Osteocyte (in vitro differentiated cells): ENCODE results near the gene TNPO2. TPM values are rescaled to one million over a fixed set of nuclear protein-coding genes. Genes with fewer than 3 reads are reported as not detected.
A peak's percentile ranks its signal among the peaks of the same experiment; 100 is the strongest.
"Not testable (repeated sequence)": the region's sequence is repeated elsewhere in the genome, so short reads cannot be mapped to it uniquely, and the experiment has no call there.

Experiments
- DNase-seq: peaks from one replicate; pipeline ENCODE4 v3.0.0; 2021; ENCODE audit warnings: mixed read lengths; ENCODE audit not compliant: unreplicated experiment; ENCODE audit errors: extremely low spot score
- H3K27ac Mint-ChIP-seq: one replicate; pipeline ENCODE4 v1.8.0; 2021; ENCODE audit warnings: mild to moderate bottlenecking, mixed read lengths; ENCODE audit not compliant: unreplicated experiment
- H3K27me3 Mint-ChIP-seq: one replicate; pipeline ENCODE4 v1.8.0; 2021; ENCODE audit warnings: mixed read lengths; ENCODE audit not compliant: unreplicated experiment
- H3K36me3 Mint-ChIP-seq: one replicate; pipeline ENCODE4 v1.8.0; 2021; ENCODE audit warnings: mixed read lengths; ENCODE audit not compliant: unreplicated experiment
- H3K4me1 Mint-ChIP-seq: one replicate; pipeline ENCODE4 v1.8.0; 2021; ENCODE audit warnings: mixed read lengths; ENCODE audit not compliant: unreplicated experiment
- H3K4me3 Mint-ChIP-seq: one replicate; pipeline ENCODE4 v1.8.0; 2021; ENCODE audit warnings: mild to moderate bottlenecking, moderate library complexity, mixed read lengths; ENCODE audit not compliant: unreplicated experiment
- H3K9me3 Mint-ChIP-seq: one replicate; pipeline ENCODE4 v1.8.0; 2021; ENCODE audit warnings: mixed read lengths; ENCODE audit not compliant: unreplicated experiment
- total RNA-seq: library from RNA; stranded (reverse); gene quantifications from 2 replicates; pipeline ENCODE4 v1.2.1, GENCODE V29; 2021
- TF ChIP-seq, protein P1 (sequence below): fragments of 200-600 bp; sonication (generic); IDR thresholded peaks from 2 replicates; pipeline ENCODE4 v1.5.0; 2021; ENCODE audit warnings: antibody characterized with exemption, mild to moderate bottlenecking, moderate library complexity

Gene TNPO2
- total RNA-seq, 1 donor from 2014 or later: 93.3 TPM

DNA sequence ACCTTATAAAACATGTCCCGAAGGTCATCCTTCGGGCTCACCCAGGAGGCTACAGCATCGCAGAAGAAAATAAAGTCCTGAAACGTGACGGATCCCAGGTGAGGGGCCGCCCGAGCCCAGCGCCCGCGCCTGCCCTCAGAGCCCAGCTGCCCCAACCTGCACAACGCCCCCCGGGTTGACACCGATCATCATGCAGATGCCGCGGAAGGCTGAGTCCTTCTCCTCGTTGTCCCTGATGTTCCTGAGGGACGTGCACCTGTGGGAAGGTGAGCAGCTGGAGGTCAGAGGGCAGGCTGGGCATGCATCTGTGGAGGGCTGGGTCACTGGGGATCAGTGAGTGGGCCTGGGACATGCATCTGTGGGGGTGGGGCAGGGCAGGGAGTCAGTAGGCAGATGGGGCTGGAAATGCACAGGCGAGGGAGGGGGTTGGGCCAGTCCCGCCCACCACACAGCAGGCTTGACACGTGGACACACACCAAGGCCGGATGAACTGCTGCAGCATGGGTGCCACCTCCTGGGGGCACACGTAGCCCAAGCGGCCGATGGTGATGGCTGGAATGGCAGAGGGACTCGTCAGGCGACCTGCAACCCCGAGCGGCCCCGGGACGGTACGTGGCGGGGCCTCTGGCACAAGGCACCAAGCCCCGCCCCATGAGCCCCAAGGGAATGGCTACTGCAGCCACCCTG, 22.0 kb downstream of the TNPO2 start:
- TF ChIP-seq, protein P1, sequence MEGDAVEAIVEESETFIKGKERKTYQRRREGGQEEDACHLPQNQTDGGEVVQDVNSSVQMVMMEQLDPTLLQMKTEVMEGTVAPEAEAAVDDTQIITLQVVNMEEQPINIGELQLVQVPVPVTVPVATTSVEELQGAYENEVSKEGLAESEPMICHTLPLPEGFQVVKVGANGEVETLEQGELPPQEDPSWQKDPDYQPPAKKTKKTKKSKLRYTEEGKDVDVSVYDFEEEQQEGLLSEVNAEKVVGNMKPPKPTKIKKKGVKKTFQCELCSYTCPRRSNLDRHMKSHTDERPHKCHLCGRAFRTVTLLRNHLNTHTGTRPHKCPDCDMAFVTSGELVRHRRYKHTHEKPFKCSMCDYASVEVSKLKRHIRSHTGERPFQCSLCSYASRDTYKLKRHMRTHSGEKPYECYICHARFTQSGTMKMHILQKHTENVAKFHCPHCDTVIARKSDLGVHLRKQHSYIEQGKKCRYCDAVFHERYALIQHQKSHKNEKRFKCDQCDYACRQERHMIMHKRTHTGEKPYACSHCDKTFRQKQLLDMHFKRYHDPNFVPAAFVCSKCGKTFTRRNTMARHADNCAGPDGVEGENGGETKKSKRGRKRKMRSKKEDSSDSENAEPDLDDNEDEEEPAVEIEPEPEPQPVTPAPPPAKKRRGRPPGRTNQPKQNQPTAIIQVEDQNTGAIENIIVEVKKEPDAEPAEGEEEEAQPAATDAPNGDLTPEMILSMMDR: no peak
- DNase-seq: no peak
- peaks cover 38% of the 10 kb centered on the region for H3K36me3 Mint-ChIP-seq
- no peak overlapping the region for H3K27ac Mint-ChIP-seq
- H3K9me3 Mint-ChIP-seq: no peaks in the 10 kb centered on the region
- H3K4me1 Mint-ChIP-seq: peaks cover 2% of the 10 kb centered on the region
- H3K27me3 Mint-ChIP-seq: no peaks in the 10 kb centered on the region
- no peak overlapping the region for H3K4me3 Mint-ChIP-seq

DNA sequence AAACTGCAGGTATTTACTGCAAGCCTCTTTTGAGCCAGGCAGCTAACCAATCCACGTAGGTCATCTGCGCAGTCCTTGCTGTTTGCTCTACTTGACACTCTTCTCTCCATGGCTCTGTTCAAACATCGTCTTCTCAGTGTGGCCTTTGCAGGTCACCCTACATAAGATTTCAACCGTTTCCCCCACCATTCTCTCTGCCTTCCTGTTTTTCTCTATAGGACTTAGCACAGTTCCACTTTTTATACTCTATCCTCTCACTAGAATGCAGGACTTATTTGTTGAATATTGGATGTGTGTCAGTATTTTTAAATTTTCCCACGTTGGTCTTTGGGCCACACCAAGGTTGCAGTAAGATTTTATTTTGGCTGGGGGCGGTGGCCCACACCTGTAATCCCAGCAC, 25.6 kb downstream of the TNPO2 start:
- TF ChIP-seq, protein P1: no peak
- H3K4me3 Mint-ChIP-seq: peak overlapping the region; percentile 43
- no peaks in the 10 kb centered on the region for H3K27me3 Mint-ChIP-seq
- no peaks in the 10 kb centered on the region for H3K9me3 Mint-ChIP-seq
- H3K4me1 Mint-ChIP-seq: peaks cover 5% of the 10 kb centered on the region
- no peak for DNase-seq
- H3K36me3 Mint-ChIP-seq: peaks cover 16% of the 10 kb centered on the region
- H3K27ac Mint-ChIP-seq: peak overlapping the region; percentile 11

DNA sequence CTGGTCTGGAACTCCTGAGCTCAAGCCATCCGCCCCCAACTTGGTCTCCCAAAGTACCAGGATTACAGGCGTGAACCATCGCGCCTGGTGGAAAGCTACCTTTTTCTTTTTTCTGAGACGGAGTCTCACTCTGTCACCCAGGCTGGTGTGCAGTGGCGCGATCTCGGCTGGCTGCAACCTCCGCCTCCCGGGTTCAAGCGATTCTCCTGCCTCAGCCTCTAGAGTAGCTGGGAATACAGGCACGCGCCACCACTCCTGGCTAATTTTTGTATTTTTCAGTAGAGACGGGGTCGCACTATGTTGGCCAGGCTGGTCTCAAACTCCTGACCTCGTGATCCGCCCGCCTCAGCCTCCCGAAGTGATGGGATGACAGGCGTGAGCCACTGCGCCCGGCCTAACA, 26.3 kb downstream of the TNPO2 start:
- Mint-ChIP-seq H3K27ac (peak overlapping the region; percentile 44), H3K36me3 (peaks cover 13% of the 10 kb centered on the region), H3K4me3 (peak overlapping the region; percentile 40)
- not testable (repeated sequence) for H3K9me3 Mint-ChIP-seq, H3K27me3 Mint-ChIP-seq, H3K4me1 Mint-ChIP-seq, DNase-seq

DNA sequence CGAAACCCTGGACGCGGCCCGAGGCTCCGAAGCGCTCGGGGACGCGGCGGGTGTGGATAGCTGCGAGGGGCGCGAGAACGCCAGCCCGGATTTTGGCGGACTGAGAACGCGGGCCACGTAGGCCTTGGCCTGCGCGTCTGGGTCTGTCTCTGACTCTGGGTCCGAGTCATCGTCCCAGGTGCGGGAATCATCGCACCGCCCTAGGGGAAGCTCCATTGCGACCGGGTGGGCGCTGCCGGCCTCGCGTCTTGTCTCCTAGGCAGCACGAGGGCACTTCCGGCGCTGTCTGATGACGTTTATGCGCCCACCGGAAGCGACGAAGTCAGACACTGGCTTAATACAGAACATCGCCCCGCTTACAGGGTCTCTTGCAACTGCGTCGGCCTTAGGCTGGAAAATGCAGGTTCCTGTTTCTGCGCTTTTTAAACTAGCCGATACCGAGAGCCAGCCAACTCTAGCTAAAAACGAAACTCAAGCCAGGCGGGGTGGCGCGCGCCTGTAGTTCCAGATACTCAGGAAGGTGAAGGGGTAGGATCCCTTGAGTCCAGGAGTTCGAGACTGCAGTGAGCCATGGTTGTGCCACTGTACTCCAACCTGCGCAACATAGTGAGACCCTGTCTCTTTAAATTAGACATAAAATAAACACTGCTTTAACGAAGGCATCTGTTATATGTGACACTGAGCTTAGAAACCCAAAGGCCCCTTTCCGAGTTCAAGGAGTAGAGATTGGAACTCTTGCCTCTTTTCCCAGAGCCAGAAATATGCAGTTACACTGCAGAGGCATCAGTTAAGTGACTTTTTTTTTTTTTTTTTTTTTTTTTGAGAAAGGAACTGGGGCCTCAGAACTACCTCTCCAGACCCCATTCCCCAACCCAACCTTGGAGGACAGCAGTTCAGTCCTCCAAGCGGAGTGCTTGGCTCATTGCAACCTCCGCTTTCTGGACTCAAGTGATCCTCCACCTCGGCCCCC, 27.1 kb downstream of the TNPO2 start, which contains the start of gene FBXW9:
Gene FBXW9 (minus strand): TSS at position 266 of the 970 bp plus-strand sequence. CDS start 50 bp downstream, at position 216.
- Mint-ChIP-seq H3K27ac (peak within 1 kb of the TSS; percentile 96), H3K4me3 (peak within 1 kb of the TSS; percentile 91), H3K27me3 (no peaks in the 10 kb centered on the region), H3K36me3 (peaks cover 11% of the 10 kb centered on the region), H3K4me1 (peaks cover 5% of the 10 kb centered on the region), H3K9me3 (no peaks in the 10 kb centered on the region)
- TF ChIP-seq, protein P1: no peak
- DNase-seq: peak; percentile 97

DNA sequence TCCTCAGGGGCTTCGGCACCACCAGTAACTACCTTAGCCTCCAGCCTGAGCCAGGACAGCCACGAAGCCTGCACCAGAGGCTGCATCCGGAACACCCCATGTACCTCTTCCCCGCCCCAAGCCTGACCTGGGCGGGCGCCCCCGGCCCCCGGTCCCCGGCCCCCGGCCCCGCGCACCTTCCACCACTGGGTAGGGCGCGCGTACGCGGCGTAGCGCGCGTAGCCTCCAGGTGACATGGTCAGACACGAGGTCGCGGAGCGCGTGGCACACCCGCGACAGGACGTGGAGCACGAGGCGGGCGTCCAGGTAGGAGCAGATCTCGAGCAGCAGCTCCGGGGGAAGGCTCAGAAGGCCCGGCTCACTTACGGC, 27.8 kb downstream of the TNPO2 start:
- no peaks in the 10 kb centered on the region for H3K9me3 Mint-ChIP-seq
- H3K27ac Mint-ChIP-seq: no peak overlapping the region
- no peaks in the 10 kb centered on the region for H3K27me3 Mint-ChIP-seq
- TF ChIP-seq, protein P1: no peak
- peaks cover 5% of the 10 kb centered on the region for H3K4me1 Mint-ChIP-seq
- peak overlapping the region; percentile 91 for H3K4me3 Mint-ChIP-seq
- no peak for DNase-seq
- H3K36me3 Mint-ChIP-seq: peaks cover 11% of the 10 kb centered on the region
